Hepatocyte (in vitro differentiated cells): ENCODE results near the gene KLHL21. TPM values are rescaled to one million over a fixed set of nuclear protein-coding genes. Genes with fewer than 3 reads are reported as not detected.
"Not testable (repeated sequence)": the region's sequence is repeated elsewhere in the genome, so short reads cannot be mapped to it uniquely, and the experiment has no call there.

Experiments used
- DNase-seq: peaks from one replicate; pipeline ENCODE4 v3.0.0-alpha.2; 2016; ENCODE audit warnings: low spot score
- H2AFZ ChIP-seq: fragments of 200-600 bp; sonication (generic); 2 replicates; pipeline ENCODE4 v1.6.0; 2016; ENCODE audit warnings: antibody characterized with exemption, mild to moderate bottlenecking
- H3K27ac ChIP-seq: fragments of 200-600 bp; sonication (generic); 2 replicates; pipeline ENCODE4 v1.5.1; 2016; ENCODE audit warnings: mild to moderate bottlenecking
- H3K27me3 ChIP-seq: fragments of 200-600 bp; sonication (generic); 2 replicates; pipeline ENCODE4 v1.6.1; 2016
- H3K36me3 ChIP-seq: fragments of 200-600 bp; sonication (generic); replicated peaks from 2 replicates; pipeline ENCODE4 v1.5.1; 2016; ENCODE audit warnings: low read depth; ENCODE audit not compliant: insufficient read depth
- H3K4me1 ChIP-seq: fragments of 200-600 bp; sonication (generic); 2 replicates; pipeline ENCODE4 v1.5.1; 2016; ENCODE audit warnings: mild to moderate bottlenecking, moderate library complexity; ENCODE audit not compliant: insufficient read depth
- H3K4me2 ChIP-seq: fragments of 200-600 bp; sonication (generic); 2 replicates; pipeline ENCODE4 v1.6.0; 2016
- H3K4me3 ChIP-seq: fragments of 200-600 bp; sonication (generic); 2 replicates; pipeline ENCODE4 v1.5.1; 2016; ENCODE audit warnings: mild to moderate bottlenecking
- H3K79me2 ChIP-seq: fragments of 200-600 bp; sonication (generic); 2 replicates; pipeline ENCODE4 v1.6.0; 2017; ENCODE audit warnings: mild to moderate bottlenecking
- H3K9me2 ChIP-seq: fragments of 200-600 bp; sonication (generic); replicated peaks from 2 replicates; pipeline ENCODE4 v1.6.0; 2017; ENCODE audit warnings: mild to moderate bottlenecking; ENCODE audit not compliant: insufficient read depth
- H3K9me3 ChIP-seq: fragments of 200-600 bp; sonication (generic); 2 replicates; pipeline ENCODE4 v1.5.1; 2016; ENCODE audit warnings: low read depth, mild to moderate bottlenecking
- H4K20me1 ChIP-seq: fragments of 200-600 bp; sonication (generic); 2 replicates; pipeline ENCODE4 v1.6.0; 2016; ENCODE audit warnings: mild to moderate bottlenecking; ENCODE audit not compliant: insufficient read depth, poor library complexity, severe bottlenecking
- EZH2 ChIP-seq: fragments of 200-600 bp; sonication (generic); IDR thresholded peaks from 2 replicates; pipeline ENCODE4 v1.6.1; 2016; ENCODE audit warnings: antibody characterized with exemption, mild to moderate bottlenecking, borderline replicate concordance
- EZH2phosphoT487 ChIP-seq: fragments of 200-600 bp; sonication (generic); IDR thresholded peaks from one replicate; pipeline ENCODE4 v1.6.1; 2018; ENCODE audit warnings: antibody characterized with exemption, mild to moderate bottlenecking, low read depth, moderate library complexity; ENCODE audit not compliant: unreplicated experiment, severe bottlenecking
- WGBS: methylation state at CpG from one replicate; pipeline ENCODE4 v1.1.6; 2016; ENCODE audit warnings: low lambda C conversion rate; ENCODE audit errors: missing lambda C conversion rate; 5-methylcytosine and 5-hydroxymethylcytosine counted together
- polyA plus RNA-seq: library from polyadenylated mRNA; unstranded; fragments of >200 nt; fragmentation: Nextera tagmentation; extraction: Ambion mirVana; gene quantifications from 2 replicates; pipeline ENCODE4 v1.2.1, GENCODE V29; 2016
- total RNA-seq: library from RNA; depleted of rRNA; stranded (reverse); fragments of >200 nt; gene quantifications from 2 replicates; pipeline ENCODE4 v1.2.3, GENCODE V29; 2014
- TF ChIP-seq, protein P1 (sequence below): fragments of 200-600 bp; sonication (generic); IDR thresholded peaks from 2 replicates; pipeline ENCODE4 v1.5.1; 2016; ENCODE audit warnings: antibody characterized with exemption, mild to moderate bottlenecking; ENCODE audit not compliant: poor library complexity

KLHL21 gene
- total and polyA plus RNA-seq, 2 experiments from 2014 or later: 20.0 to 20.6 TPM

DNA sequence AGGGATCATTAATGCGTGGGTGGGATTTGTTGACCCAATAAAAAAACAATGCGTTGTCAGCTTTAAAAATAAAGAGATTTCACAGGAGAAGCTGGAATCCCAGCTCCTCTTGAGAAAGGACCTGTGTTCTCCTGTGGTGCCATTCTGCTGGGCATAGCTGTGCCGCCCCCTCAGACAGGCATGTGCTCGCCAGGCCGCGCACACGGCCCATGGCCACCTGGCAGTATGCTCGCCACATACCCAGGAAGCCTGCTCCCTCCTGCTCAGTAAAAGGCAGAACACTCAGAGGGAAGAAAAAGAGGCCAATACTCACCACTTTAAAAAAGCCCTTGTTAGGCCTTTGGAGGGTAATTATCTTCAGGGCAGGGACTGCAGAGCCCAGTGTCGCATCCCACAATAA, 35.1 kb upstream of the KLHL21 start:
- no peaks in the 10 kb centered on the region for H3K27me3 ChIP-seq
- no peaks in the 10 kb centered on the region for H3K79me2 ChIP-seq
- DNase-seq: no peak
- no peaks in the 10 kb centered on the region for H3K4me1 ChIP-seq
- 95% methylated on average over 9 of the region's 9 CpGs for WGBS
- no peak overlapping the region for H3K4me2 ChIP-seq
- no peak for TF ChIP-seq EZH2
- no peak for TF ChIP-seq EZH2phosphoT487
- TF ChIP-seq, protein P1, sequence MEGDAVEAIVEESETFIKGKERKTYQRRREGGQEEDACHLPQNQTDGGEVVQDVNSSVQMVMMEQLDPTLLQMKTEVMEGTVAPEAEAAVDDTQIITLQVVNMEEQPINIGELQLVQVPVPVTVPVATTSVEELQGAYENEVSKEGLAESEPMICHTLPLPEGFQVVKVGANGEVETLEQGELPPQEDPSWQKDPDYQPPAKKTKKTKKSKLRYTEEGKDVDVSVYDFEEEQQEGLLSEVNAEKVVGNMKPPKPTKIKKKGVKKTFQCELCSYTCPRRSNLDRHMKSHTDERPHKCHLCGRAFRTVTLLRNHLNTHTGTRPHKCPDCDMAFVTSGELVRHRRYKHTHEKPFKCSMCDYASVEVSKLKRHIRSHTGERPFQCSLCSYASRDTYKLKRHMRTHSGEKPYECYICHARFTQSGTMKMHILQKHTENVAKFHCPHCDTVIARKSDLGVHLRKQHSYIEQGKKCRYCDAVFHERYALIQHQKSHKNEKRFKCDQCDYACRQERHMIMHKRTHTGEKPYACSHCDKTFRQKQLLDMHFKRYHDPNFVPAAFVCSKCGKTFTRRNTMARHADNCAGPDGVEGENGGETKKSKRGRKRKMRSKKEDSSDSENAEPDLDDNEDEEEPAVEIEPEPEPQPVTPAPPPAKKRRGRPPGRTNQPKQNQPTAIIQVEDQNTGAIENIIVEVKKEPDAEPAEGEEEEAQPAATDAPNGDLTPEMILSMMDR: no peak
- H2AFZ ChIP-seq: no peak overlapping the region
- H3K27ac ChIP-seq: no peak overlapping the region
- H3K9me3 ChIP-seq: no peaks in the 10 kb centered on the region
- no peaks in the 10 kb centered on the region for H4K20me1 ChIP-seq
- H3K4me3 ChIP-seq: no peak overlapping the region
- no peaks in the 10 kb centered on the region for H3K36me3 ChIP-seq
- no peaks in the 10 kb centered on the region for H3K9me2 ChIP-seq

DNA sequence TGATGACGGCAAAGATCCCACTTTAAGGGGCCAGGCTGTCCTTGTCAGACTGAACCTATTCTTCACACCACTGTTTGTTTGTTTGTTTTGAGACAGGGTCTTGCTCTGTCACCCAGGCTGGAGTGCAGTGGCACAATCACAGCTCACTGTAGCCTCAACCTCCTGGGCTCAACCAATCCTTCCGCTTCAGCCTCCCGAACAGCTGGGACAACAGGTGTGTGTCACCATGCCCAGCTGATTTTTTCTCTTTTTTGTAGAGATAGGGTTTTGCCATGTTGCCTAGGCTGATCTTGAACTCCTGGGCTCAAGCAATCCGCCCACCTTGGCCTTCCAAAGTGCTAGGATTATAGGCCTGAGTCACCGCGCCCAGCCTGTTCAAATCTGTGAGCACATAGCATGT, 34.1 kb upstream of the KLHL21 start:
- 90% methylated on average over 6 of the region's 6 CpGs for WGBS

DNA sequence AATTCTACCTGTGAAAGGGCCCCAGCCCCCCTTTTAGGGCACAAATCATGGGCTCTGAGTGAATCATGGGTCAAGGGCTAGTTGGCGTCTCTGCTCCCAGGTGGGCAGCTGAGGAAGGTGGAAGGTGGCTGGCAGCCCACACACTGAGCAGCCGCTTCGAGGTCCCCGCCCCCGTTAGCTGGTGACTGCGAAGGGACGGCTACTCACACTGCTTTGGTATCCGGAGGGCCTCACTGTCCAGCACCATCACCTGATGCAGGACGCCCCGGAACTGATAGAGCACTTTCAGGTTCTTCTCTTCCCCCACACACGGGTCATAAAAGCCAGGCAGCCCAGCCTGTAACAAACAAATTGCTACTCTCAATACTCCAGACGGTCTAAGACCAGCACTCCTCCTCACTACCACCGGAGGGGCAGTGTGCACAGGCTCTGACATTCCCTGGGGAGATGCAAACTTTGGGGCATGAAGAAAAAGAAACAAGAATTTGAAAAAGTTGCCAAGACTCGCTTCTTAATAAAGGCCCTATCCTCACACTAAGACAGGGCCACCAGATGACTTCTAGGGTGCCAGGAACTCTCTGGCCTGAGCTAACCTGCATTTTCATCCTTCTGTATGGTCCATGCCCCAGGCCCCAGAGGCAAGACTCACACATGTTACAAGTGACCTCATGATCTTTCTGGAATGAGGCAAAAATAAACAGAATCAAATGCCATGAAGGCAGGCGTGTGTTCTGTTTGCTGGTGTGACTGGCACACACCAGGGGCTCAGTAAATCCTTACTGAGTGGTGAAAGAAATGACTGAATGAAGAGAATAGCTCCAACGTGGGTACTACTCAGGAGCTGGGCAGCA, 33.5 kb upstream of the KLHL21 start:
- Histone ChIP-seq H3K79me2 (no peaks in the 10 kb centered on the region), H3K9me2 (no peaks in the 10 kb centered on the region), H3K27me3 (no peaks in the 10 kb centered on the region), H3K4me2 (no peak overlapping the region), H3K4me3 (no peak overlapping the region), H3K4me1 (no peaks in the 10 kb centered on the region), H4K20me1 (no peaks in the 10 kb centered on the region), H2AFZ (no peak overlapping the region), H3K9me3 (no peaks in the 10 kb centered on the region), H3K36me3 (no peaks in the 10 kb centered on the region), H3K27ac (no peak overlapping the region)
- DNase-seq: no peak
- WGBS: 89% methylated on average over 16 of the region's 16 CpGs
- TF ChIP-seq EZH2phosphoT487: no peak
- no peak for TF ChIP-seq EZH2
- TF ChIP-seq, protein P1: no peak

More for the DNA sequence above, 34.1 kb upstream of the KLHL21 start:
- H4K20me1 ChIP-seq, H3K27me3 ChIP-seq, H3K27ac ChIP-seq, DNase-seq, H3K9me3 ChIP-seq, H3K9me2 ChIP-seq, H3K4me3 ChIP-seq, H3K4me2 ChIP-seq, H3K4me1 ChIP-seq, H3K36me3 ChIP-seq, H3K79me2 ChIP-seq, H2AFZ ChIP-seq: not testable (repeated sequence)

DNA sequence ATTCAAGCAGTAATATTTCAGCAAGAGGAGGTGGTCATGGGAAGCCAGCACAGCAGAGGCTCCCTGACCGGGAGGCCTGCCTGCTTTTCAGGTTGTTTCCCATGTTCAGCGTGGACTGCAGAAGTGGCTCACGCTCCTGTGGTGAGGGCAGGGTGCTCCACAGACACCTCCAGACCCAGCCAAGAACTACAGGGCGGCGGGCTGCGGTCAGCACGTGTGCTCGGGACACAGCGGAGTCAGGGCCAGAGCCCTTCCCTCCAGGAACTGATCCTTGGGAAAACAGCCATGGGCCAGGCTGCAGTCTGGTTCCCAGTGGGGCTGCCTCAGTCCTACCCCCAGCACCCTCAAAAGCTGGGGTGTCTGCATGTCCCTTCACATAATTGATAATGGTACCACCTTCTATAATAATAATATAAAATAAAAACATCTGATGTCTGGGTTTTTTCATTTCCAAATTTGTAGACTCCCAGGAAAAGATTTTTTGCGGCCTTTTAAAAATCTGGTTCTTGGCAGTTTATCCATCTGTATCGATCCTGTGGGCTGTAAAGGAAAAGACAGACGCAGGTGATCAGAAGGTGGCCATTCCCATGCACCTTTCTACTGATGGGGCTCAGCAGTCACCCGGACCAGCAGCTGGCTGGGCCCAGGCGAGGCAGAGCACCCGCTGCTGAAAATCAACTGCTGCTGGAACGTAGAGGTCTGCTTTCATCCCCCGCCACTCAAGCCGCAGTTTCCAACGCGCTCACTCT, 32.7 kb upstream of the KLHL21 start:
- WGBS: 96% methylated on average over 20 of the region's 20 CpGs

More for the DNA sequence above, 32.7 kb upstream of the KLHL21 start:
- DNase-seq: no peak
- Histone ChIP-seq H3K4me3 (no peak overlapping the region), H3K79me2 (no peaks in the 10 kb centered on the region), H3K9me3 (no peaks in the 10 kb centered on the region), H3K4me2 (no peak overlapping the region), H3K36me3 (no peaks in the 10 kb centered on the region), H3K27me3 (no peaks in the 10 kb centered on the region), H3K9me2 (no peaks in the 10 kb centered on the region), H3K27ac (no peak overlapping the region), H2AFZ (no peak overlapping the region), H4K20me1 (no peaks in the 10 kb centered on the region), H3K4me1 (no peaks in the 10 kb centered on the region)
- TF ChIP-seq, protein P1: no peak
- TF ChIP-seq EZH2 (no peak), EZH2phosphoT487 (no peak)
